Stomach (tissue), 4 donors: Measurements from ENCODE around the gene AAR2.

ENCODE experiments used
- EP300 ChIP-seq: sonication (generic); formaldehyde crosslinking; IDR thresholded peaks from one replicate; pipeline ENCODE4 v1.6.1; 2017; ENCODE audit warnings: antibody characterized with exemption
- POLR2A ChIP-seq, 4 donors: fragments of 450-650 bp; IDR thresholded peaks; one replicate each; pipeline ENCODE4 v1.6.1; 2016; ENCODE audit warnings: antibody characterized with exemption in 4 of 4, control low read depth in 2 of 4, mild to moderate bottlenecking in 1 of 4, moderate library complexity in 1 of 4
- POLR2AphosphoS5 ChIP-seq, 3 donors: sonication (generic); formaldehyde crosslinking; IDR thresholded peaks; one replicate each; pipeline ENCODE4 v1.6.1; 2016; ENCODE audit warnings: antibody characterized with exemption in 3 of 3
- TF ChIP-seq, protein P1 (sequence below), 7 experiments: fragments of 450-650 bp in 4 of 7; fragments of 200-600 bp in 3 of 7; sonication (generic) in 3 of 7; IDR thresholded peaks; one replicate each; pipeline ENCODE4 v1.5.1; 2016 to 2019; ENCODE audit warnings: antibody characterized with exemption in 7 of 7, control low read depth in 2 of 7, mild to moderate bottlenecking in 1 of 7

DNA sequence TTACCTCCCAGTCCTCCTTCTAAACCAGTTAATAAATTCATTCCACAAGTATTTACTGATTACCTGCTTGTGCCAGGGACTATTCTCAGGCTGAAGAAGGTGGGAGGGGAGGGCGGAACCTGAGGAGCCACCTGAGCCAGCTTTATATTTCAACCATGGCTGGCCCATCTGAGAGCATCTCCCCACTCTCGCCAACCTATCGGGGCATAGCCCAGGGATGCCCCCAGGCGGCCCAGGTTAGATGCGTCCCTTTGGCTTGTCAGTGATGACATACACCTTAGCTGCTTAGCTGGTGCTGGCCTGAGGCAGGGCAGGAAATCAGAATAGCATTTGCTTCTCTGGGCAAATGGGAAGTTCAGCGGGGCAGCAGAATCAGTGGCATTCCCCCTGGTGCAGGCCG, 4.9 kb upstream of the AAR2 start:
- TF ChIP-seq POLR2A (IDR thresholded peaks at IDR 0.05) (no peak), POLR2AphosphoS5 (IDR thresholded peaks at IDR 0.05) (no peak), EP300 (no peak)
- TF ChIP-seq, protein P1, sequence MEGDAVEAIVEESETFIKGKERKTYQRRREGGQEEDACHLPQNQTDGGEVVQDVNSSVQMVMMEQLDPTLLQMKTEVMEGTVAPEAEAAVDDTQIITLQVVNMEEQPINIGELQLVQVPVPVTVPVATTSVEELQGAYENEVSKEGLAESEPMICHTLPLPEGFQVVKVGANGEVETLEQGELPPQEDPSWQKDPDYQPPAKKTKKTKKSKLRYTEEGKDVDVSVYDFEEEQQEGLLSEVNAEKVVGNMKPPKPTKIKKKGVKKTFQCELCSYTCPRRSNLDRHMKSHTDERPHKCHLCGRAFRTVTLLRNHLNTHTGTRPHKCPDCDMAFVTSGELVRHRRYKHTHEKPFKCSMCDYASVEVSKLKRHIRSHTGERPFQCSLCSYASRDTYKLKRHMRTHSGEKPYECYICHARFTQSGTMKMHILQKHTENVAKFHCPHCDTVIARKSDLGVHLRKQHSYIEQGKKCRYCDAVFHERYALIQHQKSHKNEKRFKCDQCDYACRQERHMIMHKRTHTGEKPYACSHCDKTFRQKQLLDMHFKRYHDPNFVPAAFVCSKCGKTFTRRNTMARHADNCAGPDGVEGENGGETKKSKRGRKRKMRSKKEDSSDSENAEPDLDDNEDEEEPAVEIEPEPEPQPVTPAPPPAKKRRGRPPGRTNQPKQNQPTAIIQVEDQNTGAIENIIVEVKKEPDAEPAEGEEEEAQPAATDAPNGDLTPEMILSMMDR (IDR thresholded peaks at IDR 0.05) = no peak
